Measurements from ENCODE around the gene SEZ6L2.

Gene SEZ6L2

GRCh38 chr16:29845656-29846055, 53.7 kb downstream of the SEZ6L2 start:
- H3K27ac ChIP-seq = no peak overlapping the region
- TF ChIP-seq CTCF (conservative IDR thresholded peaks at IDR 0.05) = no peak

- TF ChIP-seq CTCF (conservative IDR thresholded peaks at IDR 0.05) = no peak
- no peak overlapping the region for H3K27ac ChIP-seq
Observed at GRCh38 chr16:29844575-29845331, 54.6 kb downstream of the SEZ6L2 start.

- TF ChIP-seq CTCF (conservative IDR thresholded peaks at IDR 0.05) = no peak
Observed at GRCh38 chr16:29843931-29844330, 55.4 kb downstream of the SEZ6L2 start.

GRCh38 chr16:29842732-29843346, 56.5 kb downstream of the SEZ6L2 start:
- no peak overlapping the region for H3K27ac ChIP-seq
- no peak for TF ChIP-seq CTCF (conservative IDR thresholded peaks at IDR 0.05)

More at GRCh38 chr16:29843931-29844330, 55.4 kb downstream of the SEZ6L2 start:
- no peak overlapping the region for H3K27ac ChIP-seq

- no peak for TF ChIP-seq CTCF (conservative IDR thresholded peaks at IDR 0.05)
- no peak overlapping the region for H3K27ac ChIP-seq
Observed at GRCh38 chr16:29841631-29842030, 57.7 kb downstream of the SEZ6L2 start.

GRCh38 chr16:29840240-29840639, 59.1 kb downstream of the SEZ6L2 start:
- no peak overlapping the region for H3K27ac ChIP-seq
- TF ChIP-seq CTCF (conservative IDR thresholded peaks at IDR 0.05) = no peak

- no peak overlapping the region for H3K27ac ChIP-seq
- no peak for TF ChIP-seq CTCF (conservative IDR thresholded peaks at IDR 0.05)
Observed at GRCh38 chr16:29839822-29840221, 59.5 kb downstream of the SEZ6L2 start.

All from VCaP (cell line).